H9 (cell line): Measurements from ENCODE around the gene ACTN3. TPM values are rescaled to one million over a fixed set of nuclear protein-coding genes. Genes with fewer than 3 reads are reported as not detected.
A peak's percentile ranks its signal among the peaks of the same experiment; 100 is the strongest.

Source experiments
- DNase-seq: peaks from one replicate; pipeline ENCODE4 v3.0.0-alpha.2; 2017
- H2AFZ ChIP-seq: one replicate; pipeline ENCODE4 v1.6.1; 2013; ENCODE audit warnings: mild to moderate bottlenecking, low read length, control low read depth, moderate library complexity
- H2AK5ac ChIP-seq: 2 replicates; pipeline ENCODE4 v1.6.1; 2013; ENCODE audit warnings: low read length, control low read depth, mixed read lengths; ENCODE audit not compliant: insufficient read length
- H2BK120ac ChIP-seq: one replicate; pipeline ENCODE4 v1.6.1; 2013; ENCODE audit warnings: low read depth, mild to moderate bottlenecking, low read length, control low read depth, inconsistent platforms; ENCODE audit not compliant: poor library complexity, severe bottlenecking
- H2BK12ac ChIP-seq: 2 replicates; pipeline ENCODE4 v1.6.1; 2013; ENCODE audit warnings: low read length, control low read depth, mixed read lengths, low read depth; ENCODE audit not compliant: insufficient read length
- H2BK15ac ChIP-seq: 2 replicates; pipeline ENCODE4 v1.6.1; 2013; ENCODE audit warnings: low read depth, low read length, control low read depth
- H2BK20ac ChIP-seq: one replicate; pipeline ENCODE4 v1.6.1; 2013; ENCODE audit warnings: low read depth, mild to moderate bottlenecking, low read length, control low read depth, inconsistent platforms; ENCODE audit not compliant: poor library complexity, severe bottlenecking
- H2BK5ac ChIP-seq: 2 replicates; pipeline ENCODE4 v1.6.1; 2013; ENCODE audit warnings: low read length, control low read depth, mixed read lengths; ENCODE audit not compliant: insufficient read length
- H3K14ac ChIP-seq: 2 replicates; pipeline ENCODE4 v1.6.1; 2013; ENCODE audit warnings: low read length, control low read depth; ENCODE audit not compliant: insufficient read depth
- H3K18ac ChIP-seq: 2 replicates; pipeline ENCODE4 v1.6.1; 2013; ENCODE audit warnings: low read depth, mild to moderate bottlenecking, mixed read lengths, low read length, control low read depth; ENCODE audit not compliant: insufficient read length
- H3K23ac ChIP-seq: 2 replicates; pipeline ENCODE4 v1.6.1; 2013; ENCODE audit warnings: low read length, control low read depth, mixed read lengths, low read depth; ENCODE audit not compliant: insufficient read length
- H3K23me2 ChIP-seq: 2 replicates; pipeline ENCODE4 v1.6.1; 2013; ENCODE audit warnings: low read depth, mild to moderate bottlenecking, mixed read lengths, low read length, control low read depth; ENCODE audit not compliant: insufficient read length, poor library complexity, severe bottlenecking
- H3K27ac ChIP-seq: 2 replicates; pipeline ENCODE4 v1.5.1; 2013; ENCODE audit warnings: low read length, control low read depth, mixed read lengths, low read depth; ENCODE audit not compliant: insufficient read length
- H3K27me3 ChIP-seq: 2 replicates; pipeline ENCODE4 v1.6.1; 2013; ENCODE audit warnings: low read length, control low read depth, inconsistent platforms; ENCODE audit not compliant: insufficient read depth
- H3K4ac ChIP-seq: 2 replicates; pipeline ENCODE4 v1.6.1; 2013; ENCODE audit warnings: low read depth, mild to moderate bottlenecking, control low read depth, inconsistent platforms, low read length, moderate library complexity
- H3K4me1 ChIP-seq: 2 replicates; pipeline ENCODE4 v1.6.1; 2013; ENCODE audit warnings: low read length, control low read depth, inconsistent platforms; ENCODE audit not compliant: insufficient read depth
- H3K4me2 ChIP-seq: 2 replicates; pipeline ENCODE4 v1.6.1; 2013; ENCODE audit warnings: low read length, control low read depth, mixed read lengths; ENCODE audit not compliant: insufficient read length, insufficient read depth
- H3K56ac ChIP-seq: 2 replicates; pipeline ENCODE4 v1.6.1; 2013; ENCODE audit warnings: low read depth, mild to moderate bottlenecking, mixed read lengths, low read length, control low read depth; ENCODE audit not compliant: insufficient read length
- H3K79me1 ChIP-seq: 2 replicates; pipeline ENCODE4 v1.6.1; 2013; ENCODE audit warnings: low read depth, mild to moderate bottlenecking, moderate library complexity, low read length, control low read depth, inconsistent platforms; ENCODE audit not compliant: insufficient read depth, poor library complexity, severe bottlenecking
- H3K79me2 ChIP-seq: 2 replicates; pipeline ENCODE4 v1.6.1; 2013; ENCODE audit warnings: low read length, control low read depth, inconsistent platforms; ENCODE audit not compliant: insufficient read depth
- H3K9ac ChIP-seq: 2 replicates; pipeline ENCODE4 v1.6.1; 2013; ENCODE audit warnings: low read length, control low read depth, mixed read lengths; ENCODE audit not compliant: insufficient read length; ENCODE audit errors: extremely low read depth
- H3K9me3 ChIP-seq: one replicate; pipeline ENCODE4 v1.6.1; 2013; ENCODE audit warnings: low read depth, low read length, inconsistent platforms; ENCODE audit not compliant: control insufficient read depth
- H3T11ph ChIP-seq: one replicate; pipeline ENCODE4 v1.6.1; 2013; ENCODE audit warnings: mild to moderate bottlenecking, low read length, control low read depth, inconsistent platforms
- H4K20me1 ChIP-seq: one replicate; pipeline ENCODE4 v1.6.1; 2013; ENCODE audit not compliant: control insufficient read depth, insufficient read length, insufficient read depth
- H4K5ac ChIP-seq: 2 replicates; pipeline ENCODE4 v1.6.1; 2013; ENCODE audit warnings: low read depth, mild to moderate bottlenecking, mixed read lengths, low read length, control low read depth; ENCODE audit not compliant: insufficient read length
- H4K8ac ChIP-seq: replicated peaks from 2 replicates; pipeline ENCODE4 v1.6.1; 2013; ENCODE audit warnings: low read length, control low read depth, mixed read lengths, low read depth; ENCODE audit not compliant: insufficient read length
- H4K91ac ChIP-seq: 2 replicates; pipeline ENCODE4 v1.6.1; 2013; ENCODE audit warnings: low read depth, mild to moderate bottlenecking, moderate library complexity, mixed read lengths, low read length, control low read depth; ENCODE audit not compliant: insufficient read length
- H3K27ac Mint-ChIP-seq, 3 experiments: 2 replicates in 2 of 3; 3 replicates in 1 of 3; pipeline ENCODE4 v1.8.0; 2020 to 2021; ENCODE audit warnings: mixed read lengths in 3 of 3, mild to moderate bottlenecking in 1 of 3, moderate library complexity in 1 of 3
- H3K27me3 Mint-ChIP-seq: 2 replicates; pipeline ENCODE4 v1.8.0; 2021; ENCODE audit warnings: low read depth, mild to moderate bottlenecking, moderate library complexity, mixed read lengths
- H3K36me3 Mint-ChIP-seq, 3 experiments: 2 replicates in 2 of 3; 3 replicates in 1 of 3; pipeline ENCODE4 v1.8.0; 2020 to 2021; ENCODE audit warnings: low read depth in 3 of 3, mixed read lengths in 3 of 3; ENCODE audit not compliant: insufficient read depth in 1 of 3
- H3K4me1 Mint-ChIP-seq, 2 experiments: 2 replicates each; pipeline ENCODE4 v1.8.0; 2020; ENCODE audit warnings: mixed read lengths in 2 of 2
- H3K4me3 Mint-ChIP-seq, 2 experiments: 2 replicates in 1 of 2; 3 replicates in 1 of 2; pipeline ENCODE4 v1.8.0; 2020 to 2021; ENCODE audit warnings: mild to moderate bottlenecking in 2 of 2, mixed read lengths in 2 of 2, moderate library complexity in 1 of 2
- H3K9me3 Mint-ChIP-seq, 2 experiments: 2 replicates in 1 of 2; 3 replicates in 1 of 2; pipeline ENCODE4 v1.8.0; 2020; ENCODE audit warnings: mild to moderate bottlenecking in 2 of 2, mixed read lengths in 2 of 2, moderate library complexity in 1 of 2
- CTCF ChIP-seq: fragments of 200-600 bp; sonication (generic); conservative IDR thresholded peaks from 3 replicates; pipeline ENCODE4 v1.8.0; 2021; ENCODE audit warnings: antibody characterized with exemption, mild to moderate bottlenecking
- WGBS: extraction: QIAGEN DNeasy Blood & Tissue Kit; methylation state at CpG from one replicate; pipeline ENCODE4 v1.1.7; 2013; ENCODE audit warnings: missing lambda C conversion rate, low lambda C conversion rate, mixed read lengths; ENCODE audit not compliant: insufficient read length; ENCODE audit errors: extremely low coverage; 5-methylcytosine and 5-hydroxymethylcytosine counted together
- total RNA-seq: library from RNA; stranded (reverse); gene quantifications from 2 replicates; pipeline ENCODE4 v1.2.1, GENCODE V29; 2021

ACTN3 gene
- total RNA-seq, 1 experiment from 2014 or later: 45.7 TPM

- H3K27ac Mint-ChIP-seq: peak overlapping the region in 2 of 3 experiments; percentile 19 to 55; a peak in 2 of 7 replicates
- Histone ChIP-seq H3K27me3 (no peaks in the 10 kb centered on the region), H2BK20ac (no peak overlapping the region), H3K9ac (no peak overlapping the region), H2AK5ac (no peak overlapping the region), H3K4me1 (no peaks in the 10 kb centered on the region), H3K79me2 (no peaks in the 10 kb centered on the region), H3K79me1 (no peaks in the 10 kb centered on the region), H3K4ac (no peak overlapping the region), H4K91ac (no peak overlapping the region), H2AFZ (no peak overlapping the region), H3K9me3 (no peaks in the 10 kb centered on the region), H3K18ac (no peak overlapping the region), H3K56ac (no peak overlapping the region), H4K20me1 (no peaks in the 10 kb centered on the region), H2BK15ac (no peak overlapping the region), H3K23ac (no peak overlapping the region), H3K14ac (no peak overlapping the region; the same call in 1 of the 2 replicates), H3T11ph (no peak overlapping the region), H2BK12ac (no peak overlapping the region), H2BK120ac (no peak overlapping the region), H2BK5ac (no peak overlapping the region), H3K23me2 (no peaks in the 10 kb centered on the region), H3K27ac (no peak overlapping the region), H3K4me2 (no peak overlapping the region), H4K8ac (no peak overlapping the region), H4K5ac (no peak overlapping the region)
- no peak for TF ChIP-seq CTCF
- peaks cover 12 to 13% of the 10 kb centered on the region in 2 experiments for H3K4me1 Mint-ChIP-seq
- no peaks in the 10 kb centered on the region for H3K27me3 Mint-ChIP-seq
- peaks cover 0 to 9% (median 6%) of the 10 kb centered on the region in 3 experiments; a peak in 5 of 7 replicates for H3K36me3 Mint-ChIP-seq
- no peak for DNase-seq
- H3K4me3 Mint-ChIP-seq: no peak overlapping the region
- WGBS: no CpG with 5 or more reads among the region's 13 CpGs
- no peaks in the 10 kb centered on the region for H3K9me3 Mint-ChIP-seq
Measured at GRCh38 chr11:66529655-66530054, 17.0 kb upstream of the ACTN3 start.
